Skin epidermis (tissue), 12 donors: Measurements from ENCODE around the gene APRT.

Source experiments
- H3K27ac ChIP-seq, 21 experiments: fragments of 200-600 bp; sonication (generic) in 11 of 21; one replicate each; pipeline ENCODE4 v1.5.0; 2020; ENCODE audit warnings: mild to moderate bottlenecking in 3 of 21, inconsistent platforms in 2 of 21, moderate library complexity in 2 of 21
- H3K4me3 ChIP-seq, 7 experiments: fragments of 200-600 bp; sonication (generic) in 2 of 7; one replicate each; pipeline ENCODE4 v1.5.0; 2020; ENCODE audit warnings: inconsistent platforms in 2 of 7, mild to moderate bottlenecking in 2 of 7, moderate library complexity in 1 of 7

APRT gene

GRCh38 chr16:88843256-88843655, 31.5 kb upstream of the APRT start:
- Histone ChIP-seq H3K27ac (no peak overlapping the region), H3K4me3 (no peak overlapping the region)

GRCh38 chr16:88842806-88843205, 31.1 kb upstream of the APRT start:
- no peak overlapping the region for H3K27ac ChIP-seq
- no peak overlapping the region for H3K4me3 ChIP-seq

GRCh38 chr16:88842308-88842756, 30.6 kb upstream of the APRT start:
- no peak overlapping the region for H3K27ac ChIP-seq
- no peak overlapping the region for H3K4me3 ChIP-seq

- no peak overlapping the region for H3K4me3 ChIP-seq
- no peak overlapping the region for H3K27ac ChIP-seq
Observed at GRCh38 chr16:88841521-88842307, 30.0 kb upstream of the APRT start.

- Histone ChIP-seq H3K27ac (no peak overlapping the region), H3K4me3 (no peak overlapping the region)
Observed at GRCh38 chr16:88840600-88841215, 29.0 kb upstream of the APRT start.

GRCh38 chr16:88839745-88840599, 28.2 kb upstream of the APRT start:
- Histone ChIP-seq H3K4me3 (no peak overlapping the region), H3K27ac (no peak overlapping the region)

GRCh38 chr16:88839026-88839529, 27.4 kb upstream of the APRT start:
- no peak overlapping the region for H3K4me3 ChIP-seq
- H3K27ac ChIP-seq = no peak overlapping the region

GRCh38 chr16:88838566-88838965, 26.8 kb upstream of the APRT start:
- Histone ChIP-seq H3K27ac (no peak overlapping the region), H3K4me3 (no peak overlapping the region)

- no peak overlapping the region for H3K4me3 ChIP-seq
- no peak overlapping the region for H3K27ac ChIP-seq
Observed at GRCh38 chr16:88837806-88838205, 26.1 kb upstream of the APRT start.

GRCh38 chr16:88836791-88837190, 25.1 kb upstream of the APRT start:
- no peak overlapping the region for H3K27ac ChIP-seq
- no peak overlapping the region for H3K4me3 ChIP-seq

GRCh38 chr16:88835818-88836217, 24.1 kb upstream of the APRT start:
- H3K27ac ChIP-seq = no peak overlapping the region
- H3K4me3 ChIP-seq = no peak overlapping the region

GRCh38 chr16:88835383-88835782, 23.7 kb upstream of the APRT start:
- Histone ChIP-seq H3K27ac (no peak overlapping the region), H3K4me3 (no peak overlapping the region)

- H3K4me3 ChIP-seq = no peak overlapping the region
Observed at GRCh38 chr16:88834670-88835069, 22.9 kb upstream of the APRT start.

GRCh38 chr16:88833086-88833485, 21.4 kb upstream of the APRT start:
- Histone ChIP-seq H3K27ac (no peak overlapping the region), H3K4me3 (no peak overlapping the region)

More at GRCh38 chr16:88834670-88835069, 22.9 kb upstream of the APRT start:
- no peak overlapping the region for H3K27ac ChIP-seq

GRCh38 chr16:88831838-88832237, 20.1 kb upstream of the APRT start:
- Histone ChIP-seq H3K27ac (no peak overlapping the region), H3K4me3 (no peak overlapping the region)

- no peak overlapping the region for H3K27ac ChIP-seq
Observed at GRCh38 chr16:88830783-88831182, 19.1 kb upstream of the APRT start.

GRCh38 chr16:88830258-88830657, 18.5 kb upstream of the APRT start:
- Histone ChIP-seq H3K4me3 (no peak overlapping the region), H3K27ac (no peak overlapping the region)

More at GRCh38 chr16:88830783-88831182, 19.1 kb upstream of the APRT start:
- no peak overlapping the region for H3K4me3 ChIP-seq

GRCh38 chr16:88828711-88829110, 17.0 kb upstream of the APRT start:
- no peak overlapping the region for H3K4me3 ChIP-seq
- H3K27ac ChIP-seq = no peak overlapping the region

GRCh38 chr16:88827727-88828126, 16.0 kb upstream of the APRT start:
- Histone ChIP-seq H3K27ac (no peak overlapping the region), H3K4me3 (no peak overlapping the region)

GRCh38 chr16:88826070-88826840, 14.5 kb upstream of the APRT start:
- Histone ChIP-seq H3K27ac (no peak overlapping the region), H3K4me3 (no peak overlapping the region)
